ENCODE data around the gene C11orf52.

The C11orf52 gene

GRCh38 chr11:111951565-111951964, 32.9 kb downstream of the C11orf52 start:
- H3K4me2 ChIP-seq: no peak overlapping the region
- H3K4me3 ChIP-seq (IDR thresholded peaks at IDR 0.05; ENCODE audit: insufficient read depth, low read depth, low read length): no peak overlapping the region
- no peaks in the 10 kb centered on the region for H4K20me1 ChIP-seq (ENCODE audit: insufficient read depth)
- no peaks in the 10 kb centered on the region for H3K36me3 ChIP-seq (ENCODE audit: insufficient read depth)
- H3K9ac ChIP-seq: no peak overlapping the region
- no peak for TF ChIP-seq CTCF (conservative IDR thresholded peaks at IDR 0.05; ENCODE audit: low read depth, low read length)
- no peaks in the 10 kb centered on the region for H3K79me2 ChIP-seq (ENCODE audit: insufficient read depth, low read depth)
- peaks cover 6% of the 10 kb centered on the region for H3K4me1 ChIP-seq (ENCODE audit: low read depth, poor library complexity, severe bottlenecking)
- H3K27me3 ChIP-seq (ENCODE audit: insufficient read depth, low read depth): no peaks in the 10 kb centered on the region
- no peak overlapping the region for H3K27ac ChIP-seq
- no peak overlapping the region for H2AFZ ChIP-seq (ENCODE audit: low read depth)

GRCh38 chr11:111954154-111954553, 35.4 kb downstream of the C11orf52 start:
- H3K4me2 ChIP-seq: no peak overlapping the region
- no peaks in the 10 kb centered on the region for H3K36me3 ChIP-seq (ENCODE audit: insufficient read depth)
- no peaks in the 10 kb centered on the region for H4K20me1 ChIP-seq (ENCODE audit: insufficient read depth)
- no peaks in the 10 kb centered on the region for H3K27me3 ChIP-seq (ENCODE audit: insufficient read depth, low read depth)
- peaks cover 6% of the 10 kb centered on the region for H3K4me1 ChIP-seq (ENCODE audit: low read depth, poor library complexity, severe bottlenecking)
- H3K9ac ChIP-seq: no peak overlapping the region
- no peak overlapping the region for H3K4me3 ChIP-seq (IDR thresholded peaks at IDR 0.05; ENCODE audit: insufficient read depth, low read depth, low read length)
- no peaks in the 10 kb centered on the region for H3K79me2 ChIP-seq (ENCODE audit: insufficient read depth, low read depth)
- TF ChIP-seq CTCF (conservative IDR thresholded peaks at IDR 0.05; ENCODE audit: low read depth, low read length): no peak
- no peak overlapping the region for H3K27ac ChIP-seq
- H2AFZ ChIP-seq (ENCODE audit: low read depth): no peak overlapping the region

- Histone ChIP-seq H3K4me1 (ENCODE audit: low read depth, poor library complexity, severe bottlenecking) (no peaks in the 10 kb centered on the region), H3K9ac (no peak overlapping the region), H3K4me2 (no peak overlapping the region), H3K27me3 (ENCODE audit: insufficient read depth, low read depth) (no peaks in the 10 kb centered on the region), H2AFZ (ENCODE audit: low read depth) (no peak overlapping the region), H3K4me3 (IDR thresholded peaks at IDR 0.05; ENCODE audit: insufficient read depth, low read depth, low read length) (no peak overlapping the region), H4K20me1 (ENCODE audit: insufficient read depth) (no peaks in the 10 kb centered on the region), H3K79me2 (ENCODE audit: insufficient read depth, low read depth) (no peaks in the 10 kb centered on the region), H3K27ac (no peak overlapping the region), H3K36me3 (ENCODE audit: insufficient read depth) (no peaks in the 10 kb centered on the region)
- TF ChIP-seq CTCF (conservative IDR thresholded peaks at IDR 0.05; ENCODE audit: low read depth, low read length): no peak
Measured at GRCh38 chr11:111957663-111958444, 39.1 kb downstream of the C11orf52 start.

- no peaks in the 10 kb centered on the region for H3K27me3 ChIP-seq (ENCODE audit: insufficient read depth, low read depth)
- H3K4me1 ChIP-seq (ENCODE audit: low read depth, poor library complexity, severe bottlenecking): no peaks in the 10 kb centered on the region
- H3K9ac ChIP-seq: no peak overlapping the region
- no peaks in the 10 kb centered on the region for H4K20me1 ChIP-seq (ENCODE audit: insufficient read depth)
- H3K36me3 ChIP-seq (ENCODE audit: insufficient read depth): no peaks in the 10 kb centered on the region
- H2AFZ ChIP-seq (ENCODE audit: low read depth): no peak overlapping the region
- no peak overlapping the region for H3K27ac ChIP-seq
- no peak overlapping the region for H3K4me3 ChIP-seq (IDR thresholded peaks at IDR 0.05; ENCODE audit: insufficient read depth, low read depth, low read length)
- TF ChIP-seq CTCF (conservative IDR thresholded peaks at IDR 0.05; ENCODE audit: low read depth, low read length): no peak
- H3K79me2 ChIP-seq (ENCODE audit: insufficient read depth, low read depth): no peaks in the 10 kb centered on the region
- H3K4me2 ChIP-seq: no peak overlapping the region
Measured at GRCh38 chr11:111960916-111961315, 42.2 kb downstream of the C11orf52 start.

All from KMS-11 (cell line).